H7 (cell line): ENCODE data around the gene EPHA6. TPM values are rescaled to one million over a fixed set of nuclear protein-coding genes. Genes with fewer than 3 reads are reported as not detected.

Experiments used
- DNase-seq: peaks from one replicate; pipeline ENCODE4 v3.0.0; 2012
- H3K27me3 ChIP-seq: 2 replicates; pipeline ENCODE4 v1.6.0; 2011; ENCODE audit warnings: mild to moderate bottlenecking, low read length; ENCODE audit not compliant: control insufficient read depth, insufficient read depth
- H3K36me3 ChIP-seq: replicated peaks from 2 replicates; pipeline ENCODE4 v1.5.1; 2011; ENCODE audit warnings: low read length; ENCODE audit not compliant: control insufficient read depth, insufficient read depth
- H3K4me3 ChIP-seq: 2 replicates; pipeline ENCODE4 v1.5.1; 2011; ENCODE audit warnings: low read depth, mild to moderate bottlenecking, control low read depth, low read length, moderate library complexity; ENCODE audit not compliant: insufficient read depth
- total RNA-seq: library from RNA; depleted of rRNA; stranded (reverse); fragments of >200 nt; shearing (Covaris generic); gene quantifications from 2 replicates; pipeline ENCODE4 v1.2.3, GENCODE V29; 2014

Gene EPHA6
- total RNA-seq, 1 experiment from 2014 or later = 0.66 TPM

GRCh38 chr3:97646932-97647331 lies 832.5 kb downstream of the EPHA6 start:
- H3K36me3 ChIP-seq = no peaks in the 10 kb centered on the region
- no peak for DNase-seq
- H3K27me3 ChIP-seq = no peaks in the 10 kb centered on the region
- no peak overlapping the region for H3K4me3 ChIP-seq

GRCh38 chr3:97647441-97647982 lies 833.1 kb downstream of the EPHA6 start:
- Histone ChIP-seq H3K27me3 (no peaks in the 10 kb centered on the region), H3K4me3 (no peak overlapping the region), H3K36me3 (no peaks in the 10 kb centered on the region)
- no peak for DNase-seq

- Histone ChIP-seq H3K4me3 (no peak overlapping the region), H3K27me3 (no peaks in the 10 kb centered on the region), H3K36me3 (no peaks in the 10 kb centered on the region)
- DNase-seq = no peak
These were observed 841.6 kb downstream of the EPHA6 start for GRCh38 chr3:97655971-97656370.

GRCh38 chr3:97656638-97657037 lies 842.2 kb downstream of the EPHA6 start:
- Histone ChIP-seq H3K27me3 (no peaks in the 10 kb centered on the region), H3K36me3 (no peaks in the 10 kb centered on the region), H3K4me3 (no peak overlapping the region)
- DNase-seq = no peak

GRCh38 chr3:97658668-97659285 lies 844.4 kb downstream of the EPHA6 start:
- DNase-seq = peak; percentile 12
- H3K36me3 ChIP-seq = no peaks in the 10 kb centered on the region
- no peaks in the 10 kb centered on the region for H3K27me3 ChIP-seq
- H3K4me3 ChIP-seq = no peak overlapping the region

GRCh38 chr3:97662264-97662663 lies 847.9 kb downstream of the EPHA6 start:
- Histone ChIP-seq H3K27me3 (no peaks in the 10 kb centered on the region), H3K36me3 (no peaks in the 10 kb centered on the region), H3K4me3 (no peak overlapping the region)
- DNase-seq = no peak

GRCh38 chr3:97662762-97663161 lies 848.4 kb downstream of the EPHA6 start:
- H3K36me3 ChIP-seq = no peaks in the 10 kb centered on the region
- H3K27me3 ChIP-seq = no peaks in the 10 kb centered on the region
- H3K4me3 ChIP-seq = no peak overlapping the region
- DNase-seq = peak; percentile 17

- no peak for DNase-seq
- Histone ChIP-seq H3K4me3 (no peak overlapping the region), H3K36me3 (no peaks in the 10 kb centered on the region), H3K27me3 (no peaks in the 10 kb centered on the region)
These were observed 851.5 kb downstream of the EPHA6 start for GRCh38 chr3:97665896-97666295.

- DNase-seq = no peak
- Histone ChIP-seq H3K36me3 (no peaks in the 10 kb centered on the region), H3K4me3 (no peak overlapping the region), H3K27me3 (no peaks in the 10 kb centered on the region)
These were observed 856.6 kb downstream of the EPHA6 start for GRCh38 chr3:97670952-97671351.

- Histone ChIP-seq H3K36me3 (no peaks in the 10 kb centered on the region), H3K27me3 (no peaks in the 10 kb centered on the region), H3K4me3 (no peak overlapping the region)
- DNase-seq = no peak
These were observed 859.1 kb downstream of the EPHA6 start for GRCh38 chr3:97673357-97673997.

- no peak for DNase-seq
- H3K36me3 ChIP-seq = no peaks in the 10 kb centered on the region
- no peak overlapping the region for H3K4me3 ChIP-seq
- no peaks in the 10 kb centered on the region for H3K27me3 ChIP-seq
These were observed 860.1 kb downstream of the EPHA6 start for GRCh38 chr3:97674461-97674860.

- Histone ChIP-seq H3K4me3 (no peak overlapping the region), H3K36me3 (no peaks in the 10 kb centered on the region), H3K27me3 (no peaks in the 10 kb centered on the region)
- DNase-seq = no peak
These were observed 865.8 kb downstream of the EPHA6 start for GRCh38 chr3:97680210-97680609.

- no peak for DNase-seq
- Histone ChIP-seq H3K4me3 (no peak overlapping the region), H3K27me3 (no peaks in the 10 kb centered on the region), H3K36me3 (no peaks in the 10 kb centered on the region)
These were observed 866.3 kb downstream of the EPHA6 start for GRCh38 chr3:97680696-97681095.

- Histone ChIP-seq H3K4me3 (no peak overlapping the region), H3K36me3 (no peaks in the 10 kb centered on the region), H3K27me3 (no peaks in the 10 kb centered on the region)
- no peak for DNase-seq
These were observed 870.1 kb downstream of the EPHA6 start for GRCh38 chr3:97684490-97684889.

GRCh38 chr3:97686258-97686657 lies 871.9 kb downstream of the EPHA6 start:
- H3K4me3 ChIP-seq = no peak overlapping the region
- no peaks in the 10 kb centered on the region for H3K36me3 ChIP-seq
- no peak for DNase-seq
- H3K27me3 ChIP-seq = no peaks in the 10 kb centered on the region
